SK-N-MC (cell line): ENCODE results near the gene ATP13A5.

Experiments used
- DNase-seq: peaks from one replicate; pipeline ENCODE4 v3.0.0-alpha.2; 2011; ENCODE audit warnings: low read depth, low spot score
- H3K27ac ChIP-seq: fragments of 200-600 bp; sonication (generic); 2 replicates; pipeline ENCODE4 v1.5.1; 2016; ENCODE audit warnings: mixed run types
- H3K36me3 ChIP-seq: fragments of 200-600 bp; sonication (generic); 2 replicates; pipeline ENCODE4 v1.6.1; 2017; ENCODE audit warnings: antibody characterized with exemption, low read length, mixed read lengths; ENCODE audit not compliant: insufficient read depth
- H3K4me3 ChIP-seq: fragments of 200-600 bp; sonication (generic); 2 replicates; pipeline ENCODE4 v1.5.1; 2016
- H3K9ac ChIP-seq: fragments of 200-600 bp; sonication (generic); 2 replicates; pipeline ENCODE4 v1.8.0; 2017; ENCODE audit warnings: mixed run types, mixed read lengths; ENCODE audit not compliant: insufficient read length
- H3K9me3 ChIP-seq: fragments of 200-600 bp; sonication (generic); 2 replicates; pipeline ENCODE4 v1.6.1; 2017; ENCODE audit warnings: low read depth, mild to moderate bottlenecking, antibody characterized with exemption, low read length, moderate library complexity, mixed read lengths
- EZH2 ChIP-seq: fragments of 200-600 bp; sonication (generic); IDR thresholded peaks from one replicate; pipeline ENCODE4 v1.6.1; 2017; ENCODE audit warnings: antibody characterized with exemption

The ATP13A5 gene

DNA sequence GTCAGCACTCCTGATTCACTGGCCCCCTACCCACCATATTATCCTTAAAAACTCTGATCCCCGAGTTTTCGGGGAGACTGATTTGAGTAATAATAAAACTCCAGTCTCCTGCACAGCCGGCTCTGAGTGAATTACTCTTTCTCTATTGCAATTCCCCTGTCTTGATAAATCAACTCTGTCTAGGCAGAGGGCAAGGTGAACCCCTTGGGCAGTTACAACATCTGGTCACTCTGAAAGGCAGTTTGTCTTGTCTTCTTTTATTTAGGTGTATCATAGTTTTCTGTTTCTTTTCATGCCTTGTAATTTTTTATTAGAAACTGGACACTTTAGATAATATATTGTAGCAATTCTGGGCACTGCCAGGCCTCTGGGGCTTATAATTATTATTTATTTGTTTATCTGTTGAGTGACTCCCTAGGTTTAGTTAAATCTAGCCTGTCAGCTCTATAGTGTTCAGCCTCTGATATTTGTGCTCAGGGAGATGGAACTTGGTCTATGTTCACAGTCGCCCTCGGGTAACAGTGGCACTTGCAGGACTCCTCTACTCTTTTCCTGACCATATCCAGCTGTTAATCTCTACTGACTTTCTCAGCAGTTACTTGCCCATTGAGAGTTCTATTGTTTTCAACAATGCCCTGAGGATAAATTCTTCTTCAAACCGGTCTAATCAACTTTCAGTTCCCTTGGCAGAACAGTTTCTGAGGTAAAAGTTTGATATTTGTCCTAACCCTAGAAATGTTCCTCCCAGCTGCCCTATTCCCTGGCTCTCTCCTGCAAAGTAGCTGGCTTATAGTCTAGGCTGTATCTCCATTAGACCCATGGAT is 153.0 kb downstream of the ATP13A5 start:
- no peaks in the 10 kb centered on the region for H3K36me3 ChIP-seq
- H3K27ac ChIP-seq: no peak overlapping the region
- no peak for DNase-seq
- TF ChIP-seq EZH2: no peak
- no peak overlapping the region for H3K4me3 ChIP-seq
- H3K9ac ChIP-seq: no peak overlapping the region
- no peaks in the 10 kb centered on the region for H3K9me3 ChIP-seq
